HG02943 (cell line): ENCODE data around the gene CA4.

Experiments
- ATAC-seq: cut with Tn5 transposase; IDR thresholded peaks from one replicate; pipeline ENCODE4 v1.9.1; 2021; ENCODE audit warnings: mild to moderate bottlenecking, low read depth, moderate library complexity; ENCODE audit not compliant: unreplicated experiment

The CA4 gene

DNA sequence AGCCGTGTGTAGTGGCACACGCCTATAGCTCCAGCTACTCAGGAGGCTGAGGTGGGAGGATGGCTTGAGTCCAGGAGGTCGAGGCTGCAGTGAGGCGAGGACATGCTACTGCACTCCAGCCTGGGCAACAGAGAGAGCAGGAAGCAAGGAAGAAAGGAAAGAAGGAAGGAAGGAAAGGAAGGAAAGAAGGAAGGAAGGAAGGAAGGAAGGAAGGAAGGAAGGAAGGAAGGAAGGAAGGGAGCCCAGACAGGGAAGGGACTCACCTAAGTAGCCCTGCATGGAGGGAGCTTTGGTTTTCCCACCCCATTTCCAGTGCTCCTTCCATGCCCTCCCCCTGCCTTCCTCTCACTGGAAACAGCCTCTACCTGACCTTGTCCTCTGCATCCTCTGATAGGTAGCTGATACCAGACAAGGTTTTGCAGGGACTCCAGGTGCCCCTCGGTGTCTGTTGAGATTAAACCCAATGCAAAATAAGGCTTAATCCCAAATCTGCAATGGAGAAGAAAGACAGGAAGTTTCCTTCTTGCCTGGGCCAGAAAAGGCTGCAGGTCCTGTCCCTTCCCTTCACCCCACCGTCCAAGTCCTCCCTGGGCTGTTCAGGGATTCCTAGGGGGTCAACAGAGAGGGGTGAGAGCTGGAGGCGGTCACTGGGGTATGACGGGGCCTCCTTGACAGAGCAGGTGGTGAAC is 21.5 kb upstream of the CA4 start:
- no peak for ATAC-seq

DNA sequence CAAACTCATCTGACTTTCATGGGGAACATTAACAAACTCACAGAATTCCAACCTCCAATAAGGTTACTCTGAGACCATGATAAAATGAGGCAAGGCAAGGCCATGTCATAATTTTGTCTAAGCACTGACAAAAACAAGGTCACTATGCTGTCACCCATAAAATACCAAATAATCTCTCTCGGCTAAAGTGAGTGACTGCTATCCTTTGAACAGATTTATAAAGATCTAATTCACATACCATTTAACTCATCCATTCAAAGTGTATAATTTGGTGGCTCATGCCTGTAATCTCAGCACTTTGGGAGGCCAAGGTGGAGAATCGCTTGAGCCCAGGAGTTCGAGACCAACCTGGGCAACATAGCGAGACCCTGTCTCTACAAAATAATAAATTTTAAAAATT is 20.6 kb upstream of the CA4 start:
- ATAC-seq, result no peak

DNA sequence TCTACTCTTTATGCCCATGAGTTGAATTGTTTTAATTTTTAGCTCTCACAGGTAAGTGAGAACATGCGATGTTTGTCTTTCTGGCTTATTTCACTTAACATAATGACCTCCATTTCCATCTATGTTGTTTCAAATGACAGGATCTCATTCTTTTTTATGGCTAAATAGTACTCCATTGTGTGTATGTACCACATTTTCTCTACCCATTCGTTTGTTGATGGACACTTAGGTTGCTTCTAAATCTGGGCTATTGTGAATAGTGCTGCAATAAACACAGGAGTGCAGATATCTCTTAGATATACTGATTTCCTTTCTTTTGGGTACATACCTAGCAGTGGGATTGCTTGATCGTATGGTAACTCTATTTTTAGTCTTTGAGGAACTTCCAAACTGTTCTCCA is 19.3 kb upstream of the CA4 start:
- no peak for ATAC-seq

DNA sequence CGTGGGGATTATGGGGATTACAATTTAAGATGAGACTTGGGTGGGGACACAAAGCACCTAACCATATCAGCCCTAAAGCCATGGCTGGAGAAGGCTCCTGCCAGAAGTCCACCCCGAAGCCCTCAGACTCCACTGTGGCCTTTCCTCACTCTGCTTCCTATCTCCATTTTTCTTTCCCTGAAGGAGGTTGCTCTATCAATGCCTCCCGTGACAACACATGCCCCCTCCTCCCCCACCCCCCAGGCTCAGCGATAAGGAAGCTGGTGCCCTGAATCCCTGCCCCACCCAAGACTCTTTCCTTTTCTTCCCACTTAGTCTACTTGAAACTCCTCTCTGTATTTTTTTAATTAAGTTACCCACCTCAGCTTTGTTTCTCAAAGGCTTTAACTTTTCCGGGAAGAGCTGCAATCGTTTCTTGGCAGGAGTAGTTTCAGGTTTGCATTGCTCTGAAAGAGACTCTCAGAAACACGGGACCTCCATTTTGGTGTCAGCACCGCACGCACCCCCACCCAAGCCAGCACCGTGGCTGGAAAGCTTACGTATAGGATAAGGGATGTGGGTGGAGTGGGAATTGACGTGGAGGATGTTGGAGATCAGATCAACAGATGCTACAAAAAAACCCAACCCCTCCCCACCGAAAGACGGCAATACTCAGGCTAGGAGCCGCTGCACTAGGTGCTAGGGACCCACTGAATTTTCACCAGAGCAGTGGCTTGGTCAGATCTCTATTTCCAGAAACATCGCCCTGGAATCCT is 15.2 kb upstream of the CA4 start:
- no peak for ATAC-seq

DNA sequence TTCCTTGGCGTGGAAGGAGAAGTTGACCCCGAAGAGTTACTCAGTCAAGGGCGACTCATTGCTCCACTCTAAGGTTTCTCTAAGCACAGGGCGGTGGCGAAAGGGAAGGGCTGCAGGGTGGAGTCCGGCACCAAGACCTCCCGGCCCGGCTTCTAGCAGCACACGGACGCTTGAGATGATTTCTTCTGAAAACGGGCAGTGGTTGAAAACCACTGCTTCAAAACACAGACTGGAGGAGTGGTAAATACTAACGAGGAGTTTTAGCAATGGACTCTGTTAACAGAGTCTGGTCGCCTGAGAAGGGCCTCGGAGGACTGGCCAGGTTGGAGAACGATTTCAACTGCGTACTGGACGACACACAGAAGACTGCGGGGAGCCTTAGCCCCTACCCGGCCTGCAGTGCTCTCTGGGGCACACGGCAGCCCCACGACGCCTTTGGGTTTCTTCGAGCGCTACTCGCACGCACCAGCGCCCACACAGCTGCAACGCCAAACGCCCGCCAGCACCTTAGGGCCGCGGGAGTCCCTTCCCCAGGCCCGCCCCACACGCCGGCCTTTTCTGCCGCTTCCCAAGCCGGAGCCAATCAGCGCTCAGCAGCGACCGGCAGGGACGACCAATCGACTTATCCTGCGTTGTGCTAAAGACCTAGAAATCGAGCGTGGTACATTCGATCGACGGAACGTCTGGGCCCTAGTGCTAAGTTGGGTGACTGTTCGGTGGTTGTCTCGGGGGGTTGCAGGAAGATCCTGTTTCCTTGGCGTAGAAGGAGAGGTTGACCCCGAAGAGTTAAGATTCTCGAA is 14.4 kb upstream of the CA4 start:
- no peak for ATAC-seq

DNA sequence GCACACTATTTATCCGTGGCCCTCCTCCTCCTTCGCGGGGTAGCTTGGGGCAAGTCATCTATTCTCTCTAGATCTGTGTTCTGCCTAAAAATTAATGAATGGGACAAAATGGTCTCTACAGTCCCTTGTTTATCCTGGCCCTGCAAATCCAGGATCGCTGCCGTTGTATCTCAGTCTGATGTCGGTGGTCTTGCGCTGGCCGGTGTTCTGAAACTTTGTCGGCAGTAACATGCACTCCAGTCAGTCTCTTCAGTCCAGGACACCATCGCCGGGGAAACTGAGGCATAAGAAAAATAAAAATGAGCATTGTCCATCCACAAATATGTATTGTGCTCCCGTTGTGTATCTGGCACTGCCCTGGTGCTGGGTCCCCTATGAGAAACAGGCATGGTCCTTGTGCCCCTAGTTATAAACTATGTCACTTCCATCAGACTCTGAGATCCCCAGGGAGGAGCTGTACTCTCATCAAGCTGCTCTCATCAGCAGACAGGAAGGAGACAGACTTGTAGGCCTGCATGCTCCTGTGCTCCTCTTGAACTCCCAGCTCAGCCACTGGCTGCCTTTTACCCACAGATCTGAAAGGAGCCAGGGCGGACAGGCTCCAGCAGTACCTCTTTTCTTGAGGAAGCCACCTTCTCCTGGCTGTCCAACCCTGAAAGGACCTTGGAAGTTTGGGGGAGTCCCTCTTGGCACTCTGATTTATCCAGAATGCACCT is 13.7 kb upstream of the CA4 start:
- ATAC-seq, result no peak

DNA sequence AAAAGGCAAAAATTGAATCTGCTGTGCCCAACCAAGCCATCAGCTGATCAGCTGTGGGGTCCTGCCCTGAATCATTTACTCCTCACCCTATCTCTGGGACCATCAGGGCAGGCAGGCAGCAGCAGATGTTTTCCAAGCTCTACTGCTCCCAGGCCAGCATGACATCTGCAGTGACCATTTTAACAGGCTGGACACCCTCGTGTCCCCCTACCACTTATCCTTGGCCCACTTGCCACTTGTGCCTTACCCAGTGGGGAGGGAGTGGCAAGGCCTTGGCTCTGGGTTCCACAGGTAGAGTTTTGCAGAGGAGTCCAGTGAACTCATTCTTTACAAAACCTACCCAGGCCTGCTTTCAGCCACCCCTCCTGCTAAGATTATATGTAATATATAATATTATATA is 12.0 kb upstream of the CA4 start:
- no peak for ATAC-seq

DNA sequence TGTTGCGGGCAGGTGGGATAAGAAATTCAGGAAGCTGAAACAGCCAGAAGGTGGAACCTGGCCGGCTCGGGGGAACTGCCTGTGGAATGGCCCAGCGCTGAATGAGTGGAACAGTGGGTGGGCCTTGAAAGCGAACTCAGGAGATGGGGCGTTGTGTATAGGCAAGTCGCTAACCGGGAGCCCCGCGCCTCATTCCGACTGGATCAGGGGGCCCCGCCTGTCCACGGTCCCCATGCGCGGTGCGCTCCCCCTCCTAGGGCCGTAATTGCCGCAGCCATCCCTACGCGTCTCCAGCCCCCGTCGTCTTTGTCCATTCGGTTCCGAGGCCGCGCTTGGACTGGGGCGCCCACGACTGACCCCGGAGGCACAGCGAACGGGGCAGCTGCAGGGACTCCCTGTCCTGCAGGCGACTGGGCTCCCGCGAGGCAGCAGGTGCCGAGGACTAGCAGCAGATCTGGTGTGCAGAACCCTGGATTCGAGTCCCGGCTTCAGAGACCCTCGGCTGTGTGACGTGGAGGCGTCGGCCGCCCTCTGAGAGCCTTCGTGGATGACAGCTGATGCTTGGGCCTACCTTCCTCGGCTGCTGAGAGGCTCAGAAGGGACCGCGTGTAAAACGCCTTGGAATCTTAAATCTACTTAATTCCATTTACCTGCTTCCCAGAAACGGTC is 10.9 kb upstream of the CA4 start:
- no peak for ATAC-seq

DNA sequence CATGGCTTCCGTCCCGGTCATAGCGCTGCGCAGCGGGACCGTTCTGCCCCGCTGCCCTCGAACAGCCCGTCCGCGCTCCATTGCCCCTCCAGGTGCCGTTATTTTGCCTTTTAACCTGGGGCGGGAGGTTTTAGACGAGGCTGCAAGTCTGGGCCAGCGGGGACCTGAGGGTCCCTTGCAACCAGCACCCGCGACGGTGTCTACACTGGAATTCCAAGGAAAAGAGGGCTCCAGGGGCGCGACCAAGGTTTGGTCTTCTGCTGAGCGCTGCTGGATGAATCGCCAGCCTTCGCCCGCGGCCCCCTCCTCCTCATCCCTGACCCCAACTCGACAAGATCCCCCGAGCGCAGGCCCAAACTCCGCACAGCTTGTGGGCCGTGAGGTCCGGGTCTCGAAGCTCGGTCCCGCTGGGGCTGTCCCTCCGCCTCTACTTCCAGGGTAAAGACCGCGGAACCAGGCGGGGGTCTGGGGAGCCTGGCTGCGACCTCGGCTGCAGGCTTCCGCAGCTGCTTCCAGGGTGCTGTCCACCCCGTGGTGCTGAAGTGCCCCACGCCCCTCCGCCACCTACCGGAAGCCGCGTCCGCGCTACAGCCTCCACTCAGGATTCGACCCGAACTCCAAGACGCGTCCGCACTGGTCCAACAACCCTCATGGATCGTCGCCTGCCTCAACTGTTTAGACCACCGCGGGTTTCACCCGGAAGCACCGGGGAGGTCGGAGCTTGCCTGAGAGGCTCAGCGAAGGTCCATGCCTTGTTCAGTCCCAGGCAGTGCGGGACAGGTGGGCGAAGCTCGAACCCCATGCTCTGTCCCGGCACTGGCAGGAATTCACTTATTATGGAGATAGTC is 10.1 kb upstream of the CA4 start:
- ATAC-seq, result no peak

DNA sequence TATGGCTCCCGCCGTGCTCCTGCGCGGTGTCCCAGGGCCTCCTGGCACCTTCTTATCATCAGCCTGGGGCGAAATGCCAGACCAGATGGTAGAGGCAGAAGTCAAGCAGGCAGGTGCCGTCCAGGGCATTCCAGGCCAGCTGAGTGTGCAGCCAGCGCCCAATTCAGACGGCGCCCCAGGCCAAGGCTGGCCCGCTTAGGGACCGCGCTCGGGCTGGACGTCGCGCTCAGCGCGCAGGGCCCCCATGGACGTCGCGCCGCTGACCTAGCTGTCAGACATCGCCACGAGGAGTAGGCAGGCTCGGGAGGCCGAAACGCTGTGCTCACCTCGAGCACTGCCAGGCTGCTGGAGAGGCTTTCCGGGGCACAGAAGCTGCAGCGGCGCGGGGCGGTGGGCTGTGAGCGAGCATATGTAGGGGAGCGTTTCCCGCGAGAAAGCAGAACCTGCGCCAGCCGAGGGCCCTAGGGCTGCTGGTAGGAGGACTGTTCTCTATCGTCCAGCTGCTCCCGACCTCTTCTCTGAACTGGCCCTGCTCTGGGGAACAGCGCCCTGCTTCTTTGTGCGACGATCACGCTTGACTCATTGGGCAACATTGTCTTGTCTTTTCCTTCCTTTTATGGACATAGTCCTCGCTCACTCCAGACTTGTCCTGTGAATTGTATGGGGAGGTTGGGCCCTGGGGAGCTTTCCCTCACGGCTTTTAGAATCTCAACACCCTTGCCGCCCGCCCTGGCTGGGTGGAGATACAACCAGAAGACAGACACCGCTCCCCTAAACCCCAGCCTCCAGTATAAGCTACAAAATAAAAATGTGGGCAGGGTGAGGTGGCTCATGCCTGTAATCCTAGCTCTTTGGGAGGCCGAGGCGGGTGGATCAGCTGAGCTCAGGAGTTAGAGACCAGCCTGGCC is 8.4 kb upstream of the CA4 start:
- ATAC-seq, result no peak

DNA sequence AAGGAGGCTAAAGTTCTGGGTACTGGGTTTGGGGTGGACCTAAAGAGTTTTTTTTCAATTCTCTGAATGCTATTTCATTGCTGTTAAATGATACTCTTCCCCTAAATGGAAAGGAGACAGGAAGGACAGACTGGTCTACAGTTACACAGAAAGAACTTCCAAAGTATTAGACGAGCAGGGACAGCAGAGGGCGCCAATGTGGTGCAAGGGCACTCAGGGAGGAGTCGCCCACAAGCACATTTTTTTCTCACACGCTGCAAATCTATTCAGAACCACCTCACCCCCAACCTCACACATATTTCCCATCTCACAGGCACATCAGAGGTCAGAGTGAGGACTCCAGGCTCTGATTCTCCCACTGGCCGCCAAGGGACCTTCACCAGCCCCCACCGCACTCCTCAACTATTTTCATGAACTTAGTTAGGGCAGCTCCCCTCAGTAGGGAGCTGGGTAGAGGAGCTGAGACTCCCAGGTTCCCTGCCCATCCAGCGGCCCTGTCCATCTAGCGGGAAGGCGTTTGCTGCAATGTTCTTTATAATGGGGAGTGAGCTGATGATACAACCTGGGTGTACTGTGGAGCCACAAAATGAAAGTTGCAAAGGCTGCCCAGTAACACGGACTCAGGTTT is 6.8 kb upstream of the CA4 start:
- ATAC-seq, result no peak

DNA sequence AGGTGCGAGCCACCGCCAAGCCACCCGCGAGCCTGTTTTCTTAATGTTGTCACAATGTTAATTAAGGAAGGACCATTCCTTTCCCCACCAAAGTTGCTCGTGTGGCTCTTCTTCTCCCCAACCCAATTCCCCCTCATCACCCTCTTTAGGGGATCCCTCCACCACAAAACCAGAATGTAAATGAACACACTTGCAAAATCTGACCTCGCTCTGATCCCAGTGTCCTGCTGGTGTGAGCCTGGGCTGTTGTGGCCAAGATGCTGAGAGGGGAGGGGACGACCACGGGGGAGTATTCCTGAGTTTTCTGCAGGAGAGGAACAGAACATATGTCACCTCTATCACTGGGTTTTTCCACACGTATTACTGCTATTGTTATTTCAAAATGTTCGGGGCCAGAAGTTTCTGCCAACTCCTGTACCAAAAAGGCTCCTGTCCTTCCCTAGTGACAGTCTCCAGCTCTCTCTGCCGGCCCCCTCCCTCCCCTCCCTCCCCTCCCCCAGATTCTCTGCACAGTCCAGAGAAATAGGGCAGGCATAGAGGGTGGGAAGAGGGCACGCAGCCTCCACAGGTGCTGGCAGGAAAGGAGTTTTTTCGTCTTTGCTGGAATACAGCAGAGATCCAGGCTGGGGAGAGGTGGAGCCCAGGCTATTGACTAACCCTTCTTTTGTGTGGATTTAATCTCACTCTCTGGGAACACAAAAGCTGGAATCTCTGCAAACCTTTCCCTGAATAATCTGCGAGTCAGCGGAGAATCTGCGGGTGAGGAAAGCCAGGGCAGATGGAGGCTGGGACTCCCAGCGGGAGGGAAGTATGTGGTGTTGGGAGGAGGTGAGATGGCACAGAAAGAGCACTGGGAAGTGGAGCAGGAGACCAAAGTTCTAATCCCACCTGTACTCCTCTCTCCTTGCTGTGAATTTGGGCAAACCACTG is 4.5 kb upstream of the CA4 start:
- ATAC-seq, result no peak

DNA sequence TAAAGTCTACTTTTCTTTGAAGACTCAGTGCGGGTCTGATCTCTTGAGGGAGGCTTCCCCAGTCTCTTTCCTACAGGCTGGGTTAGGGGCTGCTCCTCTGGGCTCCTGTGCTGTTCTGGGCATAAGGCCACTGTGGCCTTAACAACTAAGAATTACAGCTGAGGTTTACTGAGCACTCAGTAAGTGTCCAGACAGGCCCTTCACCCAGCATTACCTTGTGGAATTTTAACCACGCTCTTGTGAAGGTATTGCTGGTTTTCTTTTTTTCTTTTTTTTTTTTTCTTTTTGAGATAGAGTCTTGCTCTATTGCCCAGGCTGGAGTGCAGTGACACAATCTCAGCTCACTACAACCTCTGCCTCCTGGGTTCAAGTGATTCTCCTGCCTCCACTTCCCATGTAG is 3.6 kb upstream of the CA4 start:
- no peak for ATAC-seq

DNA sequence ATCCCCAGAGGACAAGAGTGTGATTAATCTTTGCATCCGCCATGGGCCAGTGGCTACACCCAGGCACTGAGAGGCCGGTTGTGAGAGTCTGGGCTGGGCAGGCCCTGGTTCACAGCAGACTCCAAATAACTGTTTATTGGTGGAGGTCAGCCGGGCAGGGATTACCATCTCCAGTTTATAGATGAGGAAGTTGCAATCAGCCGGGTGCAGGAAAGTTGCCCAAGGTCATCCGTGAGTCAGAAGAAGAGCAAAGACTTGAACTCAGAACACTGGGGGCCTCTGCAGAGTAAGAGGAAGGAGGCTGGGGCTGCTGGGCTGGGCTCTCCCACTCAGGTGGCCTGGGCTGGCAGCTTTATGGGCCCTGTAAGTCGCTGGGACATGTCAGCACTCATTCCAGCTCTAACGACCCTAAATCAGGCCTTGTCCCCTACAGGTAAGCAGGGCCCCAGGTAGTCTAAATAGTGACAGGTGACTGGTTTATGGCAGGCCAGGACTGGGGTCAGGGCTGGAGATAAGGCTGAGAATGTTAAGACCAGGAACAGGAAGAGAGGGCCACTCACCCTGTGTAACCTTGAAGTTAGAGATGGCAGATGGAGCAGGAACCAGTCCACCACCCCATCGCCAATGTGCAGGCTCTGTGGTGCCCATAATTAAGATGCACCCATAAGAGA is 2.1 kb upstream of the CA4 start:
- ATAC-seq, result no peak

DNA sequence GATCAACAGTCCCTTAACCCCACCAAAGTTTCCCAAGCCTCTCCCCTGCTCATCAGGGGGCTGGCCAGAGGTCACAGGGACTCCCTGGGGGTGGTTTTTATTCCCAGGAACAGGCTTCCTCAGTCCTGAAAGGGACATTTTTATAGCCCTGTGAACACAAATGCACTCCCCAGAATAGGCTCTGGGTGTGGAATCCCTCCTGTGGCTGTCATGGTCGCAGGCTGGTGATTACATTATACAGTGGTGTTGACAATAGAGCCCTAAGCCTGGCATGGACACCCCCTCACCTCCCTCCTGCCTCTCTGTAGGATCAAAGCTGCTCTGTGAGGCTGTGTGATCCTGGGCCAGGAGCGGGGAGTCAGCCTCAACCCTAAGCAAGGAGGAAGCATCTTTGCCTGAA is 1.4 kb upstream of the CA4 start:
- no peak for ATAC-seq

DNA sequence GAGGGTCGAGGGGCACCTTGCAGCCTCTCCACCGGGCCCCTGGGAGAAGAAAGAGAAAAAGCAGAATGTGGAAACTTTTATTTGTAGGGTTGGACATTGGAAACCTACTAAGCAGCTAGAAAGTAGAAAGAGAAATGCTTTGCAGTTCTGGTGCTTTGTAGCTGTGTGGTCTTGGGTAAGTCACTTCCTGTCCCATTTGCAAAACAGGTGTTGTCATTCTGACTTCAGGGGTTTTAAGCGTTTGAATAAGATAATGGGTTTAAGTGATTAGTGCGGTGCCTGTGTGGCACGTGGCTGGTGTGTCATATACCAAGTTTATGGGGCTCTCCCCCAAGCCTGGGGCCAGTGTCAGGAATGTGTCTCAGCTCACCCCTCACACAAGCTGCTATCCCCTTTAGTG is 1.6 kb downstream of the CA4 start:
- no peak for ATAC-seq
